Activated naive CD4-positive, alpha-beta T cell treated with anti-CD3 and anti-CD28 coated beads, Interleukin-2, amount 10 ng/mL, durations not matched to agents 7 days and 5 days (primary cell): ENCODE measurements around the gene SLC46A3.

ENCODE experiments used
- CTCF ChIA-PET: fragments of 350-600 bp; sonication (Branson Sonifier 250); formaldehyde crosslinking; loops from one replicate; lab custom pipeline; 2021; ENCODE audit warnings: antibody characterized with exemption; lab: Charles Lee
- DNase-seq: peaks from one replicate; pipeline ENCODE4 v3.0.0-alpha.2; 2020
- H3K27ac Mint-ChIP-seq: one replicate; pipeline ENCODE4 v1.8.0; 2021; ENCODE audit warnings: mild to moderate bottlenecking, moderate library complexity, mixed read lengths
- H3K27me3 Mint-ChIP-seq: one replicate; pipeline ENCODE4 v1.8.0; 2021; ENCODE audit warnings: mild to moderate bottlenecking, mixed read lengths
- H3K36me3 Mint-ChIP-seq: one replicate; pipeline ENCODE4 v1.8.0; 2021; ENCODE audit warnings: mixed read lengths
- H3K4me1 Mint-ChIP-seq: one replicate; pipeline ENCODE4 v1.8.0; 2021; ENCODE audit warnings: mixed read lengths
- H3K4me3 Mint-ChIP-seq: one replicate; pipeline ENCODE4 v1.8.0; 2021; ENCODE audit warnings: mild to moderate bottlenecking, moderate library complexity, mixed read lengths
- H3K9me3 Mint-ChIP-seq: one replicate; pipeline ENCODE4 v1.8.0; 2021; ENCODE audit warnings: mixed read lengths

The SLC46A3 gene, protein sequence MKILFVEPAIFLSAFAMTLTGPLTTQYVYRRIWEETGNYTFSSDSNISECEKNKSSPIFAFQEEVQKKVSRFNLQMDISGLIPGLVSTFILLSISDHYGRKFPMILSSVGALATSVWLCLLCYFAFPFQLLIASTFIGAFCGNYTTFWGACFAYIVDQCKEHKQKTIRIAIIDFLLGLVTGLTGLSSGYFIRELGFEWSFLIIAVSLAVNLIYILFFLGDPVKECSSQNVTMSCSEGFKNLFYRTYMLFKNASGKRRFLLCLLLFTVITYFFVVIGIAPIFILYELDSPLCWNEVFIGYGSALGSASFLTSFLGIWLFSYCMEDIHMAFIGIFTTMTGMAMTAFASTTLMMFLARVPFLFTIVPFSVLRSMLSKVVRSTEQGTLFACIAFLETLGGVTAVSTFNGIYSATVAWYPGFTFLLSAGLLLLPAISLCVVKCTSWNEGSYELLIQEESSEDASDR

DNA sequence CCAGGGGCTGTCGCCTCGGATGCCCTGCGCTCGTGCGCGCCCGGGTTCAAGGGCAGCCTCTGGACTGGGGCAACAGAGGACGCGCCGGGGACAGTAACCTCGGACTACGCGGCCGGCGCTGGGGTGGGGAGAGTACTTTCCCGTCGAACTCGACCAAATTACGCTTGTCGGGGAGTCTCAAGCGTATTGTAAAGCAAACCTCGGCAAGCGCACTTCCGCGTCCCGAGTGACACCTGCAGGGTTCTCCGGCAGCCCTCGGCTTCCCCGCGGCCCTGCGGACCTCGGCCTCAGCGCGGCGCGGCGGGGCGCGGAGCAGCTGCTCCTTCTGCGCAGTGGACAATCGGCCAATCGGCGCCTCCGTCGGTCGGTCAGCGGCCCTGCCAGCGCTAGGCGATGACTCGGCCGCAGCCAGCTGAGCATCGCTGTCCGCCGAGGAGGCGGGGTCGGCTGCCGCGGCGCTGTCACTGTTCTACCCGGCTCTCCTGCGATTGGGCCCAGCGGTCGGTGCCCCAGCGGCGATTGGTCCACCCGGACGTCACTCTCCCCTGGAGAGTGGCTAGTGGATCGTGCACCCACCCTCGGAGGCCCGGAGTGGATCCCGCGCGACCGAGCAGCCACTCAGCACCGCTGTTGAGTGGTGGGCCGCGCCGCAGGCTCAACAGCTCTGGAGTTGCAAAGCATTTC is at the start of gene SLC46A3:
Gene SLC46A3 (minus strand): TSS at position 428 of the 684 bp plus-strand sequence. CDS start 972 bp downstream, outside the sequence.
- H3K4me3 Mint-ChIP-seq: peak within 1 kb of the TSS; percentile 89
- CTCF ChIA-PET: interaction anchor here (0.6 kb wide), 1 partner anchor 78 kb away, joined by 3 read pairs; no protein-coding TSS in a partner anchor
- peaks cover 18% of the 10 kb centered on the region for H3K36me3 Mint-ChIP-seq
- peaks cover 29% of the 10 kb centered on the region for H3K4me1 Mint-ChIP-seq
- peak; percentile 99 for DNase-seq
- H3K27ac Mint-ChIP-seq: peak within 1 kb of the TSS; percentile 90
- no peaks in the 10 kb centered on the region for H3K27me3 Mint-ChIP-seq
- H3K9me3 Mint-ChIP-seq: no peaks in the 10 kb centered on the region

DNA sequence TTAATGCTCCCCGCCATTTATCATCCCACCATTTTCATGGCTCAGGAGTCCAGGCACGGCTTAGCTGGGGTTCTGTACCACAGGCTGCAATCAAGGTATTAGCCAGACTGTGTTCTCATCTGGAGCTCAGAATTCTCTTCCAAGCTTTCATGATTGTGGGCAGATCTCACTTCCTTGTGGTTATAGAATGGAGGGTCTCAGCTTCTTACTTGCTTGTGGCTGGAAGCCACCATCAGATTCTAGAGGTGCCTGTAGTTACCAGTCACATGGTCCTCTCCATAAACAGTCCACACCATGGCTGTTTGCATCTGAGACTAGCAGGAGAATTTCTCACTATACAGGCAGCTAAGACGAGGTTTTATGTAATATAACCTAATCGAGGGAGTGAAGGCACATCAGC is 45.1 kb upstream of the SLC46A3 start:
- H3K9me3 Mint-ChIP-seq: peaks cover 18% of the 10 kb centered on the region
- no peak for DNase-seq
- CTCF ChIA-PET: interaction anchor here (0.7 kb wide), 1 partner anchor 953 kb away, joined by 3 read pairs; no protein-coding TSS in a partner anchor

DNA sequence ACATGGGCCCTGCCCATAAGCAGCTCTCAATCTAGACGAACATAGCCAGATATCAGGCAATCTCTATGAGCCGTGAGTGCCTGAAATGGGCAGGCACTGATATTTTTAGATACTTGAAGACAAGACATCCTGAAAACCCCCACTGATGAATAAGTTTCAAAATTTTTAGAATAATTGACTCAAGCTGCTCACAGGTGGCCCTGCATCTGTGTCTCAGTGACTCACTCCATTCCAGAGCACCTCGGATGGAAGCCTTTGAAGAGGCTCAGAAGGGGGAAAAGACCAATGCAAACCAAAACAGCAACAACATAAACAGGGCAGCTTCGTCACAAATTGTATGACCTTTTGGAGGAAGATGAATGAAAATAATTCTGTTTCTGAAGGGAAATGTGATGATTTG is 42.8 kb upstream of the SLC46A3 start:
- CTCF ChIA-PET: no interaction called here
- no peak overlapping the region for H3K4me3 Mint-ChIP-seq
- H3K27ac Mint-ChIP-seq: no peak overlapping the region
- DNase-seq: no peak
- peaks cover 22% of the 10 kb centered on the region for H3K9me3 Mint-ChIP-seq
- H3K36me3 Mint-ChIP-seq: peaks cover 6% of the 10 kb centered on the region
- peaks cover under 1% of the 10 kb centered on the region for H3K27me3 Mint-ChIP-seq
- peaks cover 4% of the 10 kb centered on the region for H3K4me1 Mint-ChIP-seq

More for the DNA sequence above, 45.1 kb upstream of the SLC46A3 start:
- Mint-ChIP-seq H3K36me3 (peaks cover 3% of the 10 kb centered on the region), H3K27ac (no peak overlapping the region), H3K27me3 (no peaks in the 10 kb centered on the region), H3K4me3 (no peak overlapping the region), H3K4me1 (no peaks in the 10 kb centered on the region)

GRCh38 chr13:28755546-28755870 is 36.7 kb upstream of the SLC46A3 start:
- no peak overlapping the region for H3K4me3 Mint-ChIP-seq
- H3K27me3 Mint-ChIP-seq: peaks cover 6% of the 10 kb centered on the region
- CTCF ChIA-PET: interaction anchor here (1.1 kb wide), 1 partner anchor 25 kb away, joined by 3 read pairs; no protein-coding TSS in a partner anchor
- H3K4me1 Mint-ChIP-seq: peaks cover 49% of the 10 kb centered on the region
- no peak for DNase-seq
- H3K9me3 Mint-ChIP-seq: peaks cover 42% of the 10 kb centered on the region
- H3K36me3 Mint-ChIP-seq: peaks cover 20% of the 10 kb centered on the region
- peak overlapping the region; percentile 94 for H3K27ac Mint-ChIP-seq

DNA sequence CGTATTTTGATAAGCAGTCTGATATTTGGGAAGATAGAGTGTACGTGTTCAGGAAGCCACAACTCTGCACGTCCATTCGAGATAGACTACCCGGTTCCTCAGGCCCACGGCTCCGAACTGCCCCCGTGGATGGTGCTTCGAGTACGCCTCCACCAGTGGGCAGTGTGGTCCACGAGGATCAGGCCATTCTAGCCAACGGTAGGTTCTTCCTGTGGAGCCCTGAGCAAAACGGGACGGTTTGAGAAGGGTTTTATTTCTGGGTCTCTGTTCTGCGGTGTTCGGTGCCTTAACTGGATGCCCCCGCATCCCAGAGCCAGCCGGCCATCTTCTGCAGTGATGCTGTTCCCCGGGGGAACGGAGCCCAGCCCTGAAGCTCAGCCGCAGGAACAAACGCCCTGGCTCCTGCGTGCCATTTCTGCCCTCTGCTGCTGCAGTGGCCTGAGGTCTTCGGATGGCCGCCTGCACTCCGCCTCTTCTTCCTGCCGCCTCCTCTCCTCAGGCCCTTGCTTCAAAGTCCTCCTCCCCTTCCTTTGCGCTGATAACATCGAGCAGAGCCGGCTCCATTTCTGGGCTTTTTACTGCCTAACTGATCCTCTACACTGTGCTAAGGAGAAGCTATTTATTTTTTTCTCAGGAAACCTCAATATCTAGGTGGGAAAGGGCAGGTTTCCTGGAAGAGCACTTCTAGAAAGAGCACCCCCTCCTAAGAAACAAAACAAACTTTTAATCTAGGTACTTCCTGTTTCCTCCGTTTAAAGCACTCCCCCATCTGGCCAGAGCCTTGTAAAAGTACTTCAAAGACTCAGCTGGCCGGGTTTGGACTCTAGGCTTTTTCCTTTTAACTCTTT is 36.2 kb upstream of the SLC46A3 start:
- CTCF ChIA-PET: interaction anchor here (1.1 kb wide), 1 partner anchor 25 kb away, joined by 3 read pairs; no protein-coding TSS in a partner anchor
- peaks cover 6% of the 10 kb centered on the region for H3K27me3 Mint-ChIP-seq
- peaks cover 20% of the 10 kb centered on the region for H3K36me3 Mint-ChIP-seq
- peaks cover 42% of the 10 kb centered on the region for H3K9me3 Mint-ChIP-seq
- peak; percentile 38 for DNase-seq
- H3K27ac Mint-ChIP-seq: peak overlapping the region; percentile 94
- H3K4me1 Mint-ChIP-seq: peaks cover 49% of the 10 kb centered on the region
- peak overlapping the region; percentile 20 for H3K4me3 Mint-ChIP-seq

- no peak for DNase-seq
- peaks cover 35% of the 10 kb centered on the region for H3K9me3 Mint-ChIP-seq
- H3K27ac Mint-ChIP-seq: no peak overlapping the region
- no peak overlapping the region for H3K4me3 Mint-ChIP-seq
- H3K36me3 Mint-ChIP-seq: peaks cover 18% of the 10 kb centered on the region
- H3K4me1 Mint-ChIP-seq: peaks cover 49% of the 10 kb centered on the region
- CTCF ChIA-PET: no interaction called here
- peaks cover 6% of the 10 kb centered on the region for H3K27me3 Mint-ChIP-seq
Measured at GRCh38 chr13:28753946-28754345, 35.2 kb upstream of the SLC46A3 start.

DNA sequence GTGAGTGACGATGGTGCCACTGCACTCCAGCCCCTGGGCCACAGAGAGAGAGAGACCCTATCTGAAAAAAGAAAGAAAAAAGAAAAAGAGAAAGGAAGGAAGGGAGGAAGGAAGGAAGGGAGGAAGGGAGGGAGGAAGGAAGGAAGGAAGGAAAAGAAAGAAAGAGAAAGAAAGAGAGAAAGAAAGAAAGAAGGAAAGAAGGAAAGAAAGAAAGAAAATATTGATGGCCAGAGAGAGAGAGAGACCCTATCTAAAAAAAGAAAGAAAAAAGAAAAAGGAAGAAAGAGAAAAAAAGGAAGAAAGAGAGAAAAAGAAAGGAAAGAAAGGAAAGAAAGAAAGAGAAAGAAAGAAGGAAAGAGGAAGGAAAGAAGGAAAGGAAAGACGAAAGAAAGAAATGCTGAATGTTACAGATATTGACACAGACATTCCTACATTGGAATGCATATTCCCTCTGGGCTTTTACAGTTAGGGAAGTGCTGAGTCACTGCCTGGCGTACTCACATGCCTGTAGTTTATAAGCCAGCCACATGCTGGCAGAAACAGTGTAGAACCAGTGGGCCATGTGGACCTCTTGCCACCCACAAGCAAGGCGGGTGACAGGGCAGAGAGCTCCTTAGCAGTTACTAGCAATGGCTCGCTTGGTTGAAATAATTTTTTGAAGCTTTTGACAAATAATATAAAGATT is 34.6 kb upstream of the SLC46A3 start:
- peaks cover 33% of the 10 kb centered on the region for H3K9me3 Mint-ChIP-seq
- CTCF ChIA-PET: no interaction called here
- H3K27ac Mint-ChIP-seq: no peak overlapping the region
- H3K4me1 Mint-ChIP-seq: peaks cover 49% of the 10 kb centered on the region
- no peak overlapping the region for H3K4me3 Mint-ChIP-seq
- H3K36me3 Mint-ChIP-seq: peaks cover 15% of the 10 kb centered on the region
- no peak for DNase-seq
- H3K27me3 Mint-ChIP-seq: peaks cover 6% of the 10 kb centered on the region

GRCh38 chr13:28751175-28751960 is 32.6 kb upstream of the SLC46A3 start:
- H3K27me3 Mint-ChIP-seq: peaks cover 3% of the 10 kb centered on the region
- no peak overlapping the region for H3K27ac Mint-ChIP-seq
- H3K4me1 Mint-ChIP-seq: peaks cover 44% of the 10 kb centered on the region
- H3K9me3 Mint-ChIP-seq: peaks cover 20% of the 10 kb centered on the region
- DNase-seq: no peak
- no peak overlapping the region for H3K4me3 Mint-ChIP-seq
- peaks cover 14% of the 10 kb centered on the region for H3K36me3 Mint-ChIP-seq
- CTCF ChIA-PET: interaction anchor here (0.7 kb wide), 1 partner anchor 96 kb away, joined by 3 read pairs; no protein-coding TSS in a partner anchor

- Mint-ChIP-seq H3K9me3 (peaks cover 14% of the 10 kb centered on the region), H3K27me3 (no peaks in the 10 kb centered on the region), H3K4me1 (peaks cover 39% of the 10 kb centered on the region), H3K27ac (no peak overlapping the region), H3K36me3 (peaks cover 13% of the 10 kb centered on the region), H3K4me3 (no peak overlapping the region)
- no peak for DNase-seq
- CTCF ChIA-PET: interaction anchor here (0.7 kb wide), 2 partner anchors 70 to 95 kb away, joined by 3 read pairs; no protein-coding TSS in a partner anchor
Measured at GRCh38 chr13:28750187-28751045, 31.6 kb upstream of the SLC46A3 start.

- Mint-ChIP-seq H3K27me3 (no peaks in the 10 kb centered on the region), H3K9me3 (peaks cover 4% of the 10 kb centered on the region), H3K36me3 (no peaks in the 10 kb centered on the region), H3K4me3 (no peak overlapping the region), H3K27ac (no peak overlapping the region), H3K4me1 (peaks cover 18% of the 10 kb centered on the region)
- CTCF ChIA-PET: no interaction called here
- no peak for DNase-seq
Measured at GRCh38 chr13:28747851-28748250, 29.1 kb upstream of the SLC46A3 start.

DNA sequence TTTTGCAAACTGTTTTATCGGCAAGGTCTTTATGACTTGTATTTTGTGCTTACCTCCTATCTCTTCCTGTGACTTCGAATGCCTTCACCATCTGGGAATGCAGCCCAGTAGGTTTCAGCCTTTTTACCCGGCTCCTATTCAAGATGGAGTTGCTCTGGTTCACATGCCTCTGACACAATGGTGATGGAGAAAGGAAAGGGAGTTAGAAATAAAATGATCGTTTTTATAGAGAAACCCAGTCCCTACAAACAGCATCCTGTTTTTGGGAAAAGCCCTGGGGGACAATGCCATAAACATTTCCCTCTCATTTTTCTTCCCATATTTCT is 27.5 kb upstream of the SLC46A3 start:
- H3K4me3 Mint-ChIP-seq: no peak overlapping the region
- no peak for DNase-seq
- CTCF ChIA-PET: no interaction called here
- peaks cover 1% of the 10 kb centered on the region for H3K27me3 Mint-ChIP-seq
- no peak overlapping the region for H3K27ac Mint-ChIP-seq
- peaks cover 4% of the 10 kb centered on the region for H3K9me3 Mint-ChIP-seq
- H3K36me3 Mint-ChIP-seq: no peaks in the 10 kb centered on the region
- peaks cover 7% of the 10 kb centered on the region for H3K4me1 Mint-ChIP-seq

DNA sequence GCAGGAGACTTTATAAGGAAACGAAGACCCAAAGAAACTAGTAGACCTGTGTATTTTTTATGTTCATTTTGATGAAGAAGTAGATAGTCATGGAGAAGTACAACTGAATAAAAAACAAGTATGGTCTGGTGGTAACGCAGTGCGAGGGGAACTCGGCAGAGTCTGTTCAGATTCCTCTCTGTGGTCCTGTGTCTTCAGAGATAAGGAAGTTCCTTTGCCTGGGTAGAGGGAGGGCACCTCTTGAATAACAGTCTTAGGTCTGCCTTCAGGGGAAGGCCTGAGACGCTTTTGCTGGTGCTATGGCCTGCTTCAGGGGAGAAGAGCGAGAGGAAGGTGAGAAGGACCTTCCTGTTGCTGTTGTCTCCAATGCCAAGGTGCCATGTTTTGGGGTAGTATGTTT is 25.9 kb upstream of the SLC46A3 start:
- Mint-ChIP-seq H3K27ac (no peak overlapping the region), H3K4me1 (no peaks in the 10 kb centered on the region), H3K9me3 (peaks cover 2% of the 10 kb centered on the region), H3K36me3 (no peaks in the 10 kb centered on the region), H3K27me3 (peaks cover 4% of the 10 kb centered on the region), H3K4me3 (no peak overlapping the region)
- CTCF ChIA-PET: no interaction called here
- DNase-seq: no peak
